ENCODE results near the gene ZNF407.
A peak's percentile ranks its signal among the peaks of the same experiment; 100 is the strongest.
"Not testable (repeated sequence)": the region's sequence is repeated elsewhere in the genome, so short reads cannot be mapped to it uniquely, and the experiment has no call there.

ZNF407 gene

DNA sequence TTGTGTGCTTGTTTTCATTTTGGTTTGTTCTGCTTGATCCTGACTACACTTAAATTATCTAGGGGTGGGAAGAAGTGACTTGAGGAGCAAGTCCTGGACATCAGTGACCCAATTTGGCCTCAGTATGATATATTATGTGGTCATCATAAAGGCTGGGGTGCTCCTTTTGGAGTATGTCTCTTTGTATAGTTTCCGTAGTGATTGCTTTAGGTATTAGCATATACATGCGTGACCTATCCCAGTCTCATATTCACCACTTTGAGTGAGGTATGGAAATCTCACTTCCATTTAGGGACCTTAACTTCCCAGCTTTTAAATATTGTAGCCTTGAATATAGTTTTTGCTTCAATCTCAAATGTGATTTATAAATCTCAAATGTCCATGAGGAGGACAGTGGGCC is 370.3 kb downstream of the ZNF407 start:
- DNase-seq (ENCODE audit: low read depth in 2 of 2) = no peak

GRCh38 chr18:74971358-74971757 is 373.7 kb downstream of the ZNF407 start:
- not testable (repeated sequence) for DNase-seq (ENCODE audit: low read depth in 2 of 2)

DNA sequence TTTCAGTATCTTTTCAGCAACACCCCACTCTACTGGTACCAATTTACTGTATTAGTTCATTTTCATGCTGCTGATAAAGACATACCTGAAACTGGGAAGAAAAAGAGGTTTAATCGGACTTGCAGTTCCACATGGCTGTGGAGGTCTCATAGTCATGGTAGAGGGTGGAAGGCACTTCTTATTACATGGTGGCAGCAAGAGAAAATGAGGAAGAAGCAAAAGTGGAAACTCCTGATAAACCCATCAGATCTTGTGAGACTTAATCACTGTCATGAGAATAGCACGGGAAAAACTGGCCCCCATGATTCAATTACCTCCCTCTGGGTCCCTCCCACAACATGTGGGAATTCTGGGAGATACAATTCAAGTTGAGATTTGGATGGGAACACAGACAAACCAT is 374.1 kb downstream of the ZNF407 start:
- not testable (repeated sequence) for DNase-seq (ENCODE audit: low read depth in 2 of 2)

DNA sequence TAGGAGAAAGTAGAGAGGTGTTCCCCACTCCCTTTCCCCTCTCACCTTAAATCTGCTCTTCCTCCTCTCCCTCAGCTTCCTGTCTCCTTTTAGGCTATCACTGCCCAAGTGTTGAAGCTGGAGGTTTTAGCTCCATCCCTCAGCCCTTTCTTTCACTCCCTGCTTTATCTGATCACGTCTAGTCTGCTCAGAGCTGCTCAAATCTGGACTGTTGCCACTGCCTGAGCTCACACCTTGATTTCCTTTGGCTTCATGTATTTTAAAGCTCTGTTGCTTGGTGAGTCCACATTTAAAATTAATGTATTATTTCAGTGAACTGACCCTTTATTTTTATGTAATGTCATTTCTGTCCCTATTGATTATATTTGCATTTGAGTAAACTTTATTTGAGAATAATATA is 374.7 kb downstream of the ZNF407 start:
- no peak for DNase-seq (ENCODE audit: low read depth in 2 of 2)

DNA sequence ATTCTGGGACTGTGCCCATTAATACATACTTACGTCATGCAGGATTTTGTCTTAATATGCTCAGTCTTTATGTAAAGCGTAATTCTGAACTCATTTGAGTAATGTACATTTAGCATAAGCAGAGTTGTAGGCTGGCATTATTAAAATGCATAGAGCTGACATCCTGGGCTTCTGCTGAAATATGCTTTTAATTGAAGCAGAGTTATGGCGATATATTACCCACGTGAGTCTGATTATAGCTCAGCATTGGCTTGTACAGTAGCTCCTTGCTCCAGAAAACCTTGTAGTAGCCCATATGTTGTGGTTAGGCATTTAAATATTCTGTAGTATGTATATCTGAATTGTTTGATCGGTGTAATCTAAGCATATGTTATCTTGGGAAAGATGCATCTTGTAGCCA is 377.3 kb downstream of the ZNF407 start:
- no peak for DNase-seq (ENCODE audit: low read depth in 2 of 2)

- DNase-seq (ENCODE audit: low read depth in 2 of 2) = no peak
Measured at GRCh38 chr18:74976331-74976909, 378.8 kb downstream of the ZNF407 start.

DNA sequence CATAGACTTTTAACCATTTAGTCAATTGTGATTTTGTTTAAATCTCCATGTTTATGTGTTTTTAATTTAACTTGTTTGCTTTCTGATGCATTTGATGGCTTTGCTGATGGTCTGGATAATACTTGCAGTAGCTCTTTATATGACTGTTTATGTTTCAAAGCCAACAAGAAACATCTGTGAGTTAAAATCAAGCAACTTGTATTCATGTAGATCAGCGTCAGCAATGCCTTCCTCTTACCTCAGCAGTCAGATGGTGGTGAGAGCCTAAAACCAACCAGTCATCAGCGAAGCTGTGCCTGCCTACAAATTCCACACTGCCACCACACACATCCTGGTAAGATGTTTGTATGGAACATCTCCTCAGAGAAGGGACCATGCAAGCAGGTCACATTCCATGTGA is 379.4 kb downstream of the ZNF407 start:
- no peak for DNase-seq (ENCODE audit: low read depth in 2 of 2)

GRCh38 chr18:74980669-74981068 is 383.0 kb downstream of the ZNF407 start:
- no peak for DNase-seq (ENCODE audit: low read depth in 2 of 2)

- DNase-seq (ENCODE audit: low read depth in 2 of 2) = no peak
Measured at GRCh38 chr18:74981476-74981875, 383.8 kb downstream of the ZNF407 start.

DNA sequence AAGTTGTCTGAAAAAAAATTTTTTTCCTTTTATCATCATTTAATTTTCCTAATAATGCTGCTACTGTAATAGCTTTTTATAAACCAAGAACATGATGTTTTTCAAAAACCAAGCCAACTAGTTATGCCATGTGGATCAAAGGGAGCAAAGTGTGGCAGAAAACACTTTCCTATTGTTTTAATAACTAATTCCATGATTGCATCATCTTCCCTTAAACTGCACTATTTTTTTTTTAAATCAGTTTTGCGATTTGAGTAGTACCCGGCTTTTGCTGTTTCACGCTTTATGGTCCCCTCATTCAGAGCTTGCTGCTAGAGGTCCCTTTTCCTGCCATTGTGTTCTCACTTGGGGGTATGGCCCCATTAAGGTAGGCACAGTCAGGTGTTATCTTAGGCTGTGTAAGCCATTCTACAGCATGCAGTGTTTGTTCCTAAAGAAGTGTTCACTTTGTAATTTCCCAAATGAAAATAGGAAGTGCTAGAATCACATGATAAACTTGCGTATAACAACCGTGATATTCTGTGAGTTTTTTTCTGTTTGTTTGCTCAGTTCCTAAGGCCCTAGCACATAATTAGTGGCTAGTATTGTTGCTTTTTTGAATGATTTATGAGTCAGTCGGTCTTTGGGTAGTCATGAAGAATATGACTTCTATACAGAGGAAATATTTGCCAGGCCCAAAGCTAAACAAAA is 385.4 kb downstream of the ZNF407 start:
- DNase-seq (ENCODE audit: low read depth in 2 of 2) = no peak

DNA sequence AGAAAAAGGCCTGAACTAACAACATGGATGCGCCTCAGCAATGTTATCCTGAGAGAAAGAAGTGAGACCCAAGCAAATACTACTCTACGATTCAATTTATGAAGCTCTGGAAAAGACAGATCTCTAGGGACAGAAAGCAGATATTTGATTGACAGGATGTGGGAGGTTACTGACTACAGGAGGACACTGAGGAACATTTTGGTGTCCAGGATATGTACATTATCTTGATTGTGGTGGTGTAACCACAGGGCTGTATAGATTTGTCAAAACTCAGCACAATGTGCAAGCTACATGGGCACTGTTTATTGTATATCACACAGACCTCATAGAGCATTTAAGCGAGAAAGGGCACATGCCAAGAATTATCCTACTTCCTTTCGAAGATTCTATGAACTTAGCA is 391.5 kb downstream of the ZNF407 start:
- no peak for DNase-seq (ENCODE audit: low read depth in 2 of 2)

GRCh38 chr18:74990563-74991081 is 393.0 kb downstream of the ZNF407 start:
- DNase-seq (ENCODE audit: low read depth in 2 of 2) = no peak

GRCh38 chr18:74994502-74995418 is 397.1 kb downstream of the ZNF407 start:
- DNase-seq (ENCODE audit: low read depth in 2 of 2) = peak; percentile 19 to 25

DNA sequence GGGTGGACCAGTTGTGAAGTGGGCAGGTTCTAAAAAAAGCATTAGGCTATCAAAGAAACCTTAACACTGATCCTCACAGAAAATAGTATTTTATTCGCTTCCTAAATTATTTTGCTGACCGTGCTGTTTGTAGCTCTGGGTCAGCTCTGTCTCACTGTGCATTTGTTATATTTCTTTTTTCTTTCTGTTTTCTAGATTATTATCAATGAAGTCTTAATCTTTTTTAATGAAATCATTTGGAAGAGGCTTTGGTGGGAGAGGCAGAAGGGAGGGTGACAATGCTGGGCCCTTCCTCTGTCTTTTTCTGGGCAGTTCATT is 397.7 kb downstream of the ZNF407 start:
- no peak for DNase-seq (ENCODE audit: low read depth in 2 of 2)

GRCh38 chr18:74996055-74996454 is 398.4 kb downstream of the ZNF407 start:
- no peak for DNase-seq (ENCODE audit: low read depth in 2 of 2)

- no peak for DNase-seq (ENCODE audit: low read depth in 2 of 2)
Measured at GRCh38 chr18:74996996-74997395, 399.3 kb downstream of the ZNF407 start.

DNA sequence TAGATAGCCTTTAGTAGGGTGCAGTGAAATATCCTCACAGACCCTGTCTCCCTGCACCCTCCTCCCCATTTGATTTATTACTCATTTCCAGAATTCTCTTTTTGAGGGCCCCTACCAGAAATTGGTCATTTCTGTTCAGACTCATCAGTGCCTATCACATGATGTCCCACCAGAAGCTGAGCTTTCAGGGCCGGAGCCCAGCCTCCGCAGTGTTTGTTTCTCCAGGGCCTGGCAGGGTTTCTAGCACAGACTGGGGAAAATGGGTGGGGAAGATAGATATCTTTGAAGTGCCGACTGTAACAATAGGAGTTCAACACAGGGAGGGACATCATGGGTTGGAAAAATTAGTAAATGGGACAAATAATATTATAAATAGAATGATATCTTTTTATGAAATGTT is 403.2 kb downstream of the ZNF407 start:
- no peak for DNase-seq (ENCODE audit: low read depth in 2 of 2)

GRCh38 chr18:75003039-75003438 is 405.4 kb downstream of the ZNF407 start:
- DNase-seq (ENCODE audit: low read depth in 2 of 2) = no peak

DNA sequence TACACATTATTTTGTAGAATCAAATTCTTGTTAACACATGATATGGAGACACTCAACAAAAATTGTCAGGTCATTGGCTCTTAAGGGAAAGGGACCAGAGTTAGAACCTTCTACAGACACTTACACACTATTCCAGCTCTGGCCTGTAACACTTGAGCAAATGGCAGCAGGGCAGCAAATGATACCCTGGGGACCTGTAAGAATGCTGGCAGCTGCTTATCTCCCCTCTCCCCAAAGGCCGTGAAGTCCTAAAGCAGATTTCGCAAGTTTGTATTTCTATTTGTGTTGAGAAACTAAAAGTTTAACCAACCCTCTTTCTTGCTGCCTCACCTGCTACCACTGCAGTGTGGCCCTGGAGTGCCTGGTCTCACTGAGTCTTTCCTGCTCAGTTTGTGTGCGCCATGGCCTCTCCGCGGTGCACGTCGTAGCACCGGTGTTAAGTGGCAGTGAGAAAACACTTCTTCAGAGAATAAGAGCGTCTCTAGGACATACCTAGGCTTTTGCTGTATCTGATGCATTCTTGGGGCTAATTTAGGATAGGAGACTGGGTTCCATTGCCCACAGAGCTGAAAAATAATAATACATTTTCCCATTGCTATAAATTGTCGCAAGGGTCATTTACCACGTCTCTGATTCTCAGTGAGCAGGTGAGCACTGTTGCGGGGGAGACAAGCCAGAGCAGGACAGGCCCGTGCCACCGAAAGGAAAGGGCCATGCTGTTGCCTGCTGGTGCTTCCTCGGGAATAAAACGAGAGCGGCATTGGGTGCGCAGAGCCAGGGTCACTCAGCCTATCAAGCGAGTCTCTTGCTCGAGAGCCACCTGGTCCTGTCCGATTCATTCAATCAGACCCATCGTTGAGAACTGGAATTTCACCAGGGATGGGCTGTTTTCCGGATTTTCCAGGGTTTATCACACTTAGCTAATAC is 406.4 kb downstream of the ZNF407 start:
- DNase-seq (ENCODE audit: low read depth in 2 of 2) = no peak

DNA sequence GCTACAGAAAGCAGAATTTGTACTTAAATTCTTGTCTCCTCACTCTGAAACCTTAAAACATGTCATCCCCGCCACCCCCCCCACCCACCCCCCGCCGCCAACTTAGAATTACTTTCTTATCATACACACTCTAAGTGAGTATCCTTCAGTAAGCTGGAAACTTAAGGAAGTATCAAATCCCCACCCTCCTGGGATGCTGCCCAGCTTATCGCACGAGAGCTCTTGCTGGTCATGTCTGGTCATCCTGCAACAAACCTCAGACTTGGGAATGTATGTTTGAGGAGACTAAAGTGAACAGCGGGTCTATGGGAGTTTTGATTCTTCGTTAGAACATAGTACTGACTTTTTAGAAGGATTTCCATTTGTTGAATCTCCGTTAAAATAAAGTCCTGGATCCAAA is 408.0 kb downstream of the ZNF407 start:
- no peak for DNase-seq (ENCODE audit: low read depth in 2 of 2)

DNA sequence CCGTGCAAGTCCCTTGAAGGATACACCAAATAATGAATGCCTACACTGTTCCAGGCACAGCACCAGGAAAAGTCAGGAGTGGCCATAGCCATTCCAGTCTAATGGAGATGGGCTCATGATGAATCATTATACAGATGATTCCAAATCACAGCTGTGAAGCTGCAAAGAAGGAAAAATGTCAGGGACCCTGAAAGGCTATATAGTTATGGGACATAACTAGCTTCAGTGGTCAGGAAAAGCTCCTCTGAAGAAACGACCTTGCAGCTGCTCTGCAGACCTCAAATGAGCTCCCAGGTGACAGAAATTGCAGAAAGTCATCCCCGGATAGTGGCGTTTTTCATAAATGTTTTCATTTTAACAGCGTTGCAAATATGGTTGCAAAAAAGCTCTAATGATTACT is 410.5 kb downstream of the ZNF407 start:
- no peak for DNase-seq (ENCODE audit: low read depth in 2 of 2)

- no peak for DNase-seq (ENCODE audit: low read depth in 2 of 2)
Measured at GRCh38 chr18:75009296-75009695, 411.6 kb downstream of the ZNF407 start.

All from fibroblast of skin of left biceps (primary cell).